Measurements from ENCODE around the gene PPEF2.
"Not testable (repeated sequence)": the region's sequence is repeated elsewhere in the genome, so short reads cannot be mapped to it uniquely, and the experiment has no call there.

The PPEF2 gene

DNA sequence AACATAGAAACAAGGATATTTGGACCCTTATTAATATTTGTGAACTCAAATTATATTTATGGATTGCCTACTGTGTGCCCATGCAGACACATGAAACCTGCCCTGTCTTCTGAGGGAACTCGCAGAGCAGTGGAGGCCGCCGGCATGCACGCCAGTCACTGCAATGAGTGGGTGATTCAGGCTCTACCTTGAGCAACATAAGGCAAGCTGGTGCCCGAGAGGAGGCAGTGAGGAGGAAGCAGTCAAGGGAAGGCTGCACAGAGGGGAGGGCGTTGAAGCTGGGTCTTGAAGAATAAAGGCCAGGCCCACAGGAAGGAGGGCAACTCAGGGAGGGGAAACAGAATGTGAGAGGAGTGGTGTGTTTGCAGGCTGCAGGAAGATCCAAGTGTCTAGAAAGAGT, 52.8 kb downstream of the PPEF2 start:
- TF ChIP-seq CTCF (IDR thresholded peaks at IDR 0.05; ENCODE audit: insufficient read depth, low read depth, low read length, missing control alignments) = no peak
- no peak overlapping the region for H3K4me3 ChIP-seq (ENCODE audit: low read depth, low read length)
- peak; percentile 9 for DNase-seq (ENCODE audit: low read depth)

- peak; percentile 20 for DNase-seq (ENCODE audit: low read depth)
- H3K4me3 ChIP-seq (ENCODE audit: low read depth, low read length) = no peak overlapping the region
- TF ChIP-seq CTCF (IDR thresholded peaks at IDR 0.05; ENCODE audit: insufficient read depth, low read depth, low read length, missing control alignments) = no peak
These were observed 53.4 kb downstream of the PPEF2 start for GRCh38 chr4:75848891-75849290.

DNA sequence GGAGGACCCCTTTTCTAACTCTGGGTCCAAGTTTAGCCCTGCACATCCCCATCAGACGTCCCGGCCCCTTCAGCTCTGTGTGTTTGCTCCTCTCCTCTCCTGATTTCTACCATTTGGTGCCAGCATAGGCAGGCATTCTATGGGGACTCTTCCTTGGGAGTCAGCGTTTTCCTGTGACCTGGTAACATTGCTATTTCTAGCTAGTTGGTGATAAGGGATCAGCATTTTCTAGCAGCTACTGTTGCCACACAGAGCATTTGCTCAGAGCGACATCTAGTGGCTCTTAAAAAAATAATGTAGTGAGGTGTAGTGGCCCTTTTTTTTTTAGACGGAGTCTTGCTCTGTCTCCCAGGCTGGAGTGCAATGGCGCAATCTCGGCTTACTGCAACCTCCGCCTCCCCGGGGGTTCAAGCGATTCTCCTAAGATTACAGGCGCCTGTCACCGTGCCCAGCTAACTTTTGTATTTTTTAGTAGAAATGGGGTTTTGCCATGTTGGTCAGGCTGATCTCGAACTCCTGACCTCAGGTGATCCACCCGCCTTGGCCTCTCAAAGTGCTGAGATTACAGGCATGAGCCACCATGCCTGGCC, 54.0 kb downstream of the PPEF2 start:
- not testable (repeated sequence) for H3K4me3 ChIP-seq (ENCODE audit: low read depth, low read length)
- DNase-seq (ENCODE audit: low read depth) = peak; percentile 80
- peak; percentile 66 for TF ChIP-seq CTCF (IDR thresholded peaks at IDR 0.05; ENCODE audit: insufficient read depth, low read depth, low read length, missing control alignments)

DNA sequence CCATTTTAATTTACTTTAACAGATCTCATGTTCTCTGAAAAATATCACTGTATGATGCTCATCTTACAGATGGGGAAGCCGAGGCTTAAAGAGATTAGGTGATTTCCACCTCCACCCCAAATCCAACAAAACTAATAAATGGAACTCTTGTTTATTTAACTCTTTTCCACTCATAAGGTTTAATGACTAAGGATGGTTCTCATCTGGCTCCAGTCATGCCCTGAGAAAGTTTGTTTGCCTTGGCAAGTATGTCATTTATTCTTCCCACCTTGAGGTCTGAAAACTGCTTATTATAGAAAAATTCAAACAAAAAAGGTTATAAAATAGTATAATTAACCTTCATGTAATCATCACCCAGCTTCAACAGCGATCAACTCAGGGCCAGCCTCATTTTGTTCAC, 56.3 kb downstream of the PPEF2 start:
- no peak for TF ChIP-seq CTCF (IDR thresholded peaks at IDR 0.05; ENCODE audit: insufficient read depth, low read depth, low read length, missing control alignments)
- no peak for DNase-seq (ENCODE audit: low read depth)
- H3K4me3 ChIP-seq (ENCODE audit: low read depth, low read length) = no peak overlapping the region

- DNase-seq (ENCODE audit: low read depth) = no peak
- no peak for TF ChIP-seq CTCF (IDR thresholded peaks at IDR 0.05; ENCODE audit: insufficient read depth, low read depth, low read length, missing control alignments)
- H3K4me3 ChIP-seq (ENCODE audit: low read depth, low read length) = no peak overlapping the region
These were observed 58.0 kb downstream of the PPEF2 start for GRCh38 chr4:75844151-75844662.

DNA sequence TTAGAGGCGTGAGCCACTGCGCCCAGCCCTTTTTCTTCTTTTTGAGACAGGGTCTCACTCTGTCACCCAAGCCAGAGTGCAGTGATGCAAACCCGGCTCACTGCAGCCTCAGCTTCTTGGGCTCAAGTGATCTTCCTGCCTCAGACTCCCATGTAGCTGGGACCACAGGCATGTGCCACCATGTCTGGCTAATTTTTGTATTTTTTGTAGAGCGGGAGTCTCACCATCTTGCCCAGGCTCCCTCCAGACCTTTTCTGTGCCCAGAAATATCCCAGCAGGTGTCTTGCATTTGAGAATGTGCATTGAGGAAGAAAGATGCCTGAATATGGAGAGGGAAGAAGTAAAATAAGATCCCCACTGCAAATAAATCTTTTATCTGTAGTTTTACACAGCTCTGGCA, 58.7 kb downstream of the PPEF2 start:
- no peak for DNase-seq (ENCODE audit: low read depth)
- H3K4me3 ChIP-seq (ENCODE audit: low read depth, low read length) = no peak overlapping the region
- no peak for TF ChIP-seq CTCF (IDR thresholded peaks at IDR 0.05; ENCODE audit: insufficient read depth, low read depth, low read length, missing control alignments)
